Epidermal melanocyte (primary cell): ENCODE results near the gene NAT8L.

Experiments used
- DNase-seq: peaks from one replicate; pipeline ENCODE4 v3.0.0; 2011; ENCODE audit warnings: low spot score; ENCODE audit not compliant: insufficient read length

NAT8L gene

DNA sequence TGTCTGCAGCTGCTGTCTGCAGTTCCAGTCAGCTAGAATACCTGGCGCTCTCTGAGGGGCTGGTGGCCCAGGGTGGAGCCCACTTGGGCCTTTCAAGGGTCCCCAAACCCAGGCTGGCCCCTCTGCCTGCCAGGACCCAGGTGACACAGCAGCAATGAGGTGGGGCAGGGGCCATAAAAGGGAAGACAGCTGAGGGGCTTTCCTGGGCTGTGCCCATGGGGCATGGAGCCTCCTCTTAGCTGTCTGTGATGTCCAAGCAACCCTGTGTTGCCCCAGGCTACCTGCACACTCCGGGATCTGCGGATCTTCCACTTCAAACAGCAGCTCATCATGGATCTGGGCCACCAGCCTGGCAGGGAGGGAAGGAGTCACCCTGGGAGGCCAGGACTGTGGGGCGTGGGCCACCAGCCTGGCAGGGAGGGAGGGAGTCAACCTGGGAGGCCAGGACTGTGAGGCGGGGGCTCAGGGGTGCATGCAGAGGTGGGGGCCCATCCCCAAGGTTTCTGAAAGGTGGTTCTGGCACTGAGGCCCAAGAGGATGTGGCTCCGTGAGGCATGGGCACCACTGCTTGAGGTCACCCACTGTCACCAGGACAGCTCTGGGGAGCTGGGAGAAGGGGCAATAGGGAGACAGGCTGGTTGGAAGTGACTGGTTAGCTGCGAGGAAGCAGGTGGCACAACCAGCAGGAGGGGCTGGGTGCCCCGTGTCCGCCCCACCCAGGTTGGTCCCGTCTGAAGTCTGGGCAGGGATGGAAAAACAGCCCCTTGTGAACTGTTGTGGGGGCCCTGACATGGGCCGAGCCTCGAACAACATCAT is 16.3 kb downstream of the NAT8L start:
- DNase-seq = no peak

DNA sequence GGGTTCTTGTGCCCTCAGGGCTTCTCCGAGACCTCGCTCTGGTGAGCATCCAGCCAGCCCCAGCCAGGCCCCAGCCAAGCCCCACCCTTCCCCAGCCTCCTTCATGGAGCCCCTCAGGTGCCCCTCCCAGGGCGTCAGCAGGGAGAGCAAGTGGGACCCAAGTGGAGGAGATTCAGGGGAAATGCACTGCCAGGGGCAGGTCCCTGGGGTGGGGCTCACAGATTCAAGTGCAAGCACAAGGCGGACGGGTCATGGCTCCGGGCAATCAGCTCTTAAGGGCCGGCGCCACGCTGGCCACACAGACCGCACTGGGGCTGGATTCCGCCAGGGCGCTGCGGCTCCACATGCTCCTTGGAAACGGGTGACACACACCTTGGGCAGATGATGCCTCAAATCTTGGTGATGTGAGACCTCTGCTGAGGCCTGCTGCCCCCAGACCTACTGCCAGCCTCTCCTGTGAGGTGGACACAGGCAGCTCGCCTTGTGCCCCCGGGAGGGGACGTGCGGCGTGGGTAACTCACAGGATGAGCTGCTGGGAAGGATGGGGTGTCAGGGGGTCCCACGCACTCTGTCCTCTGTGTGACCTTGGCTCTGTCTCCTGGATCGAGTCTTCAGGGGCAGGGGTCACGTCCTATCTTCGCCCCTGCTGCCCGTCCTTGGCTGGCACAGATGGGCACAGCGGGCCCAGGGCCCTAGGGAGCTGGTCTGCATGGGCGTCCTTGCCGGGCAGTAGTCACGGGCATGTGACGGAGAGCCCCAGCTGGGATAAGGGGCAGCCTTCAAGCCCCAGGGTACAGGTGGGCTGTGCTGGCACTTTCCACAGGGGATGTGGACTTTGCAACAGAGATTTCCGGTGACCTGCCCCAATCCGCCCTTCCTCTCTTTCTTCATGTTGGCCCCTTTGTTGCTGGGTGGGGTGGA is 17.1 kb downstream of the NAT8L start:
- DNase-seq = no peak

DNA sequence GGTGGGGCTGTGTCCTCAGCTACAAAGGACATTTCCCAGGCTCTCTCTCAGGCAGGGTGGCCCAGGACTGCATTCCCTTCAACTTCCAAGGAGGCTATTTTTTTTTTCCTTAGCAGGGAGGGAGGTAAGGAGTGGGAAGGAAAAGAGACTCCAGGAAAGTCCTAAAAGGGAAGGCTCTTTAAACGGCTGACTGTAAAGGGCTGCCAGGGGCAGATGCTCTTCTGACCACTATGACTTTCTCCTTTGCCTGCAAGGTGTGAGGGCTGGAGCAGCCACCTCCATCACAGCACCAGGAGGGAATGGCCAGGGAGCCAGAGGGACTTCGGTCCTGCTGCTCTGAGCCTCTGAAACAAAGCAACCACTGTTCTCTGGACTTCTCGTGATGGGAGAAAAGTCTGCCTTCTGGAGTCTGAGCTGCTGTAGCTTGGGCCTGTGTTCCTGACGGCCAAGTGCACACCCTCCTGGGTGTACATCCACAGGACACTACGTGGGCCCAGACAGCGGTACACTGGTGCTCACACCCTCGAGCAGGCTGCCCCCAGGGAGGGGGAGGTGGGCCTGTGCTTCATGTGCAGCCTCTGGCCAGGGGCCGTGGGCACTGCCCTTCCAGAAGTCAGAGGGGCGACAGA is 17.9 kb downstream of the NAT8L start:
- DNase-seq = peak; percentile 77

DNA sequence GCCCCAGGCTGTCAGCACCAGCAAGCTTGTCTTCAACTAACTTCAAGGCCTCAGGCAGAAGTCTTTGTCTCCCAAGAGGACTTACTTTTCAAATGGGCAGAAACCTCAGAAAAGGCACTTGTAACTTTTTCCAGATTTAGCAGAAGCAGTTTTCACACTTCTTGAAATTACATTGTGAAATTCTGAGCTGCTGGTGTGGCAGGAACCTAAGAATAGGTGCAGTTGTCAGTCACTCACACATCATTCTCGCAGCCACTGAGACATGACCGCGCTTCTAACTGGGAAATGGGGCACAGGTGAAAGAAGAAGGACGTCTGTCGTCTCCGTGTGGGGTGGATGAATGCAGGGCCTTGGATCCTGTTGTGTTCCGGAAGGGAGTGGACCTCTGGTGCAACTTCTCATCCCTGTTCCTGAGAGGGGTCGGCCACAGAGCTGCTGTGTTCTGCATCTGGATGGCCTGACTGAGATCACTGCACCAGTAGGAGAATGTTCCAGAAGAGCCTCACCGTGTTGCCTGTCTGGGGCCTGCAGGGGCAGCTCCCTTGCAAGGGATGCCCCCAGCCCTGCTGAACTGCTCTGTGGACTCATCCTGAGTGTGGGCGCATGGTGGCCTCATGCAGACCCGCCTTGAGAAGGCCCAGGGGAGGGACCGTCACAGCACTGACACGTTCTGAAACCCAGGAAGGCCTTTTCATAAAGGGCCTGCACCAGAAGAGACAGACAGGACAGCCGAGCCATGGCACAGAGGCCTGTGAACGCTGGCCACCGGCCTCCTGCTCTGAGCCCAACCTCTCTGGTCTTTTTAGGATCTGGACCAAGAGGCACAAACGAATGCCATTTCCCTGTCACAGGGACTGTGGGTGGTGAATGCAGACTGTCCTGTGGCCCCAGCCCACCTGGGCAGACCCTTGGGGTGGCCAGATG is 18.7 kb downstream of the NAT8L start:
- DNase-seq = no peak

DNA sequence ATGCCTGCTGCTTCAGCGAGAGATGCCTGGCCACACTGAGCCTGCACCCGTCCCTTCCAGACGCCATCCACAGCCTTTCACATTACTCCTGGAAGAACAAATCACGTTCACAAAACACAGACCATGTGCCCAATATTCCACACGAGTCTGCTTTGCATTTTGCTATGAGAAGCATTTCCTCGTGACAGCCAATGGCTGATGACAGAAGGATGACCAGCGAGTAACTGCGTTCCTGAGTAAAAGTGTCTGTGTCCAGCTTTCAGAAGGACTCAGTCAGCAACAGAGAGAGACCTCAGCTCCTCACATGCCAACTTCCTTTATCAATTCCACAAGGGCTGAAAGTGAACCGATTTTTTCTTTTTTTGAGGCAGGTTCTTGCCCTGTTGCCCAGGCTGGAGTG is 19.5 kb downstream of the NAT8L start:
- no peak for DNase-seq

DNA sequence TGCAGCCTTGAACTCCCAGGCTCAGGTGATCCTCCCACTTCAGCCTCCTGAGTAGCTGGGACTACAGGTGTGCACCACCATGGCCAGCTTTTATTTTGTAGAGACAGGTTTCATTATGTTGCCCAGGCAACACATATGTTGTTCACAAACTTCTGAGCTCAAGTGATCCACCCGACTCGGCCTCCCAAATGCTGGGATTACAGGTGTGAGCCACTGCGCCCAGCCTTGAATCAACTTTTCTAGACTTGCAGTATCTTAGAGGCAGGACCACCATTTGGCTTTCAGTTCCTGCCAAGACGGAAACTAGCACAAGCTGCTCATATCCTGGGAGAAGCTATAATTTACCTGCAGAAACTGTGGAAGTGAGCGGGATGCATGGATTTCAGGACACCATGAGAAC is 19.9 kb downstream of the NAT8L start:
- no peak for DNase-seq

DNA sequence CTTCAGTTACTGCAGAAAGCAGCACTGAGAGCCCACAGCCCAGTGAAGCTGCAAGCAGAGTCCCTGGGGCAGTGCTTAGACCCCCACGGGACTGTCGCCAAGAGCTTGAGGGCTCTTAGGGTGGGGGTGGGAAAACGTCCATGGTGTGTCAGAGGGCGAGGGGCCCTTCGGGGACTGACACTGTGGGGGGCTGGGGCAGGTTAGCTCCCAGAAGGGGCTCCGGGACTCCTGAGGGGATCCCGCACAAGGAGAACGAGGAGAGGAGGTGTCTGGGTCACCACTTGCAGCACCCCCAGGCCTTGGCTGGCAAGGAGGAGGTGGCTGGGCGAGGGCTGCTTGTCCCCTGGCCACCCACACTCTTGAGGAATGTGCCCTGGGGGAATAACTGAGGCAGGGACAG is 20.8 kb downstream of the NAT8L start:
- DNase-seq = no peak

DNA sequence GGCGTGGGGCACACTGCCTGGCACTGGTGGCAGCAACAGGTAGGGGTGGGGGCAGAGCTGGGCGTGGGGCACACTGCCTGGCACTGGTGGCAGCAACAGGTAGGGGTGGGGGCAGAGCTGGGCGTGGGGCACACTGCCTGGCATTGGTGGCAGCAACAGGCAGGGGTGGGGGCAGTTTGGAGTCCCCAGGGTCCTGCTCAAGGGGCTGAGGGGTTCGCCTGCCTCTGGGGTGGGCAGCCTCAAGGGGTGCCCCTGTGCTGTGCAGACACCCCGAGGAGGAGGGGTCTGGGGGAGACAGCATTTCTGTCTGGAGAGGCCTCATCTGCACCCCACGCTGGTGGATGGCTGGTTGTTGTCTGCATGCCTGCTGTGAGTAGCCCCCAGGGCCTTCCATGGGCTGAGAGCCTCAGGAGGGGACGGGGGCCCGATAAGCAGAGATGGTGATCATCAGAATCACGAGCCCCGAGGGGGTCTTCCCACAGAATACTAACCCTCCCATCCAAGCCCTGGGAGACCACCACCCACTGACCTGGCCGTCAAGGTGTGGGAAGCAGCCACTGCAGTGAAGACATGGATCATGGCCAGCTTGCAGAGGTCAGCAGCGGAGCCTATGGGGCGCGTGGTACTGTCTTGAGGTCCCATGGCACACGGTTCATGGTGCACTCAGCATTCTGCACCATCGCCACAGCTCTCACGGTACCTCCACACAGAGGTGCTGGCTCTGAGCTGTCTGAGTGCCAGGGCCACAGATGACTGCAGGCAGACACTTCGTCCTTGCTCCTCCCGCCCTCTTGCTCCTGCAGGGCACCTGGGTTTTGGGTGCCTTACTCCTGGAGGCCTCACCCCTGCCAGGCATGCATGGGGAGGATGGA is 21.5 kb downstream of the NAT8L start:
- no peak for DNase-seq

DNA sequence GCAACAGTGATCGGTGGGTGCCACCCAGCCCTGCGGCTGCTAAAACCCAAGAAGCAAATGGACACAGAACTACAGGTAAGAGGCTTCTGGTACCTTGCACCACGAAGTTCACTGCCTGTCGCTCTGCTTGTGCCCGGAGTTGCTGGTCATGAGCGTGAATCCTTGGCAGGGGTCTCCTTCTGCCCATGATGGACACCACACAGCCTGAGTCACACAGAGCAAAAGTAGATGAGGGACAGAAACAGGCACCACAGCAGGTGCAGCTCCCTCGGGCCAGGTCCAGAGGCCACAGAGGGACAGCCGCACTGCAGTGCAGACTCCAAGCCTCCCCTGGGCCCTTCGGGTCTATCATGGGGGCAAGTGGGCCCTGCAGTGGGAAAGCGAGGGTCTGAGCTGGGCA is 22.4 kb downstream of the NAT8L start:
- no peak for DNase-seq

DNA sequence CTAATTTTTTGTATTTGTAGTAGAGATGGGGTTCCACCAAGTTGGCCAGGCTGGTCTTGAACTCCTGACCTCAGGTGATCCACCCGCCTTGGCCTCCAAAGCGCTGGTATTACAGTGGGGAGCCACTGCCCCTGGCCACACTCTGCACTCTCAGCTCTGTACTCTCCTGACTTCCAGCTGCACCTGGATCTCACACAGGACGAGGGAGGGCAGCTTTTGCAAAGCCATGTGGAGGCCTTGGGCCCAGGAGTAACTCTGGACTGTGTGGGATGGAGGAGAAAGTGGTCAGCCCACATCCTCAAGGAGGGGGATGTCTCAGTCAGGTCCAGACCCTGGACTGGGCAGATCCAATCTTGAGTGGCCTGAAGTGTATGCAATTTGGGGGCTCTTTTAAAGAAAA is 23.0 kb downstream of the NAT8L start:
- DNase-seq = no peak

DNA sequence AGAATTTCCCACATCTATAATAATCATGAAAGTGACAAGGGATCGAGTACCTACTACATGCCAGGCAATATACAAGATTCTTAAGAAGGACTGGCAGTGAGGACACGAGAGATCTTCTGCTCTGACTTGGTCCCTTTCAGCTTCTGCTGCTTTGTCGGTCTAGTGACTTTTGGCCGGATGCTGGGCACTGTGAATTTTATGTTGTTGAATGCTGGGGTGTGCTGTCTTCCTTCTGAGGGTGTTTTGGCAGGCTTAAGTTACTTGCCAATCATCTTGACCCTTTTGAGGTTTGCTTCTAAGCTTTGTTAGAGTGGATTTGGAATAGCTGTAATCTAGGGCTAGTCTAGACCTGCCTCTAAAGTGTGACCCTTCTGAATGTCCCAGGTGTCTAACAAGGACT is 23.5 kb downstream of the NAT8L start:
- DNase-seq = no peak

DNA sequence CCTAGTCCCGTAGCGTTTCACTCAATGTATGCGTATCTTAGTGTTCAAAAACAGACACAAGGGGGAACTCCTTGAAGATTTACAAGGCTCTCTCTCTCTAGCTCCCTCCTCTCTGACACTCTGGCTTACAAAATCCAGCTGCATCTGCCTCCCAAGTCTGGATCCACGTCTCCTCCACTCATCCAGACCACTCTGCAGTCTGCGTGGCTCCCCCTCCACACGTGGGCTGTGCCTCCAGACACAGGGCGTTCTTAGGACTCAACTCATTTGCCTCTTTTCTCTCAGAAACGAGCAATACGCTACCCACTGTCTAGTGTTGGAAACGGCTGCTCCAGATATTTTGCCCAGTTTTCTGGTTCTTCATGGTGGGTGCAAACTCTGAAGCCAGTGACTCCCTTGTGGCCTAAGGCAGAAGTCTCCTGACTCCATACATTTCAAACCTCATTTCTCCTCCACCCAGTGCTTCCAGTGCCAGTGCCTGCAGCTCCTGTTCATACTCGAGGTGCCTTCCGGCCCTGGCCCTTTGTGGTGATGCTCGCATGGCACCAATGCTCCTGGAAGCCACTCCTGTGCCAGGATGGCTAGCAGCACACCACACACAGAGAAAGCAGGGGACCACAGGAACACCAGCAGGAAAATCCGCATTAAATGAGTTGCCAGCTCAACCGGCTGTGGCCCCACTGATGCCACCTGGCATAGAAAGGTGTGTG is 24.1 kb downstream of the NAT8L start:
- DNase-seq = no peak

DNA sequence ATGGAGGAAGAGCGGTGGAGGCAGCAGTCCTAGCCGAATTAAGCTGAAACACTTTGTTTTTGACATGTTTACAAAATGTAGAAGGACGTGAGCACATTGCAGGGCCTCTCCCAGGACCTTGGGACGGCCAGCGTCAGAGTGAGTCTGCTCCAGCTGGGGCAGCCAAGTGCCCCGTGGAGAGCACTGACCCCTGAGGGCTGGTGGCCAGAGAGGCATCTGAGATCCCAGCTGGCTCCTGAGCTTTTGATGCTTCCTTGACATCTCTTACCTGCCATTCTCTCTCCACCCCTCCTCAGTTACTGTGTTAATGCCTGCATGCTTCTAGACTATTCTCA is 24.7 kb downstream of the NAT8L start:
- no peak for DNase-seq

DNA sequence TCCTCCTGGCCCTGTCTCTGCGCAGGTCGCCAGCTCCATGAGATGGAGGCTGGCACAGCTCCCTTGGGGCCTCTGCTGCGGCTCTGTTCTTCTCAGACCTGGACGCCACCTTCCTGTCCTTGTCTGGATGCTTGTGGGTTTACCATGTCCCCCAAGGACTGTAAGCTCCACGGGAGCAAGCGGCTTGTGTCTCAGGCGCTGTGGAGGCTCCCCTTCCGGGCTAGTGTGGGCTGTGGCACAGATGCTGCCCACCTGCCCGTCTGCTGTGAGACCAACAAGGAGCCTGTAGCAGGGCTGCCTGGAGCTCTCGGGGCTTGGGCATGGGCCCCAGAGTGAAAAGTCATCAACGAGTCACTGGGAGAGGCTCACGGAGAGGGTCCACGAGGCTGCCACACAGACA is 25.2 kb downstream of the NAT8L start:
- DNase-seq = no peak

DNA sequence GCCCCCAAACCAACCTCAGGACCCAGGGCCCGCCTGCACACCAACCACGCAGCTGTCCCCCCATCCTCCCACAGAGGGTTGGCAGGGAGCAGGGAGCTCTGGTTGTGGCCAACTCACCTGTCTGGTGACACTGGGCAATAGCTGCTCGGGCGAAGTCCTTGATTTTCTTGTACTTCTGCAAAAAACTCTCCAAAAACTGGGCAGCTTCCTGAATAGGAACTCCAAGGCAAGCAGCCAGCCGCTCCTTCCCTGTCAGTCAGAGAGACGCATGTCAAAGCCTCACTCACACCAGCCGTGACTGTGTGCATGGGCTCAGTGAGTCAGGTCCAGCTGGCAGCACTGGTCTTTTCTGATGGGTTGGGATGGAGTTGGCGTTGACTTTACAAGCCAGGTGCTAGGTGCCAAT is 26.4 kb downstream of the NAT8L start:
- no peak for DNase-seq

DNA sequence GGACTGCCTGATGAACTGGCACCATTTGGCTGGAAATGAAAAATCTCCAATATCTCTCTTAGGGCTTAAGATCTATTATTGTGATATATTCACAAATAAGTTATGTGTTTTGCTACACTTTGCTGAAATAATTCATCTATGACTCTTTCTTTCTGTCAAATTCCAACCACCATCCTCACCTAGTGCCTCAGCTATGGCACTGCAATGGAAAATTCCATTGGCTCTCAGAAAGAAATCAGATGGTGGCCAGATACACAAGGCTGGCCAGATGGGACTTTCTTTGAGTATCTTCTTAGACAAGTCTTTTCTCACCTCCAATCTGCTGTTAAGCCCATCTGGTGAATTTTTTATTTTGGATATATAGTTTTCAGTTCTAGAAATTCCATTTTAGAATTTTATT is 28.0 kb downstream of the NAT8L start:
- no peak for DNase-seq

DNA sequence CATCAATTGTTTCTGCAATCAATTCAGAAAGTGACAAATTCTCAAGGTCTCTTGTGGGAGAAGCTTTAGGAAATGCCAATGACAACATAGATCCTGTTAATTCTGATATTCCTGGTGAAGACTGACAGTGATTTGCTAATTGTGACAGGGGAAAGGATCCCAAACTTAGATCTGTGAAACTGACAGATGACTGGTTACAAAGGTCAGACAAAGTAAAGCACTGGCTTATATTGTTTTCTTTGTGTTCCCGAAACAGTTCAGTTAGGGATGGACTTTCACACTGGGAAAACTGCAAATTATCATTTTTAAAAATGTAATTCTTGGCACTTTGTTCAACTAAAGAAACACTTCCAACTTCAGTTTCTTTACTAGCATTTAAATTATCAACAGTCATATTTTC is 30.1 kb downstream of the NAT8L start:
- DNase-seq = no peak

DNA sequence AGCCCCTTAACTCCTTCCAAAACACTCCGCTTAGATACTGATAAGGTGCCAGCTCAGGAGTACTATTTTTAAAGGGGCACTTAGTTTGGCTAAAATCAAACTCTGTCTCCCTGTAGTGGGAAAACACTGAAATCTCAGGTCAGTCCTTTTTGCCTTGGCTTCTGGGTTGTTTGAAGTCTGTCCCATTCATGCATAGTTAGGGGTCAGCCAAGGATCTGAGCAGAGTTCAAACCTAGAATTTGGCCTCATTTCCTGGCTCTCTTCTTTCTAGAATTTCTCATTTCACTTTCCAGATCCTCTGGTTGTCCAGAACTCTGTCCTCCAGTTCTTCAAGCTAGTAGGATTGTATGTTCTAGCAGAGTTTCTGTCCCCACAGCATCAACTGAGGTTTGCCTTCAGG is 31.5 kb downstream of the NAT8L start:
- no peak for DNase-seq

DNA sequence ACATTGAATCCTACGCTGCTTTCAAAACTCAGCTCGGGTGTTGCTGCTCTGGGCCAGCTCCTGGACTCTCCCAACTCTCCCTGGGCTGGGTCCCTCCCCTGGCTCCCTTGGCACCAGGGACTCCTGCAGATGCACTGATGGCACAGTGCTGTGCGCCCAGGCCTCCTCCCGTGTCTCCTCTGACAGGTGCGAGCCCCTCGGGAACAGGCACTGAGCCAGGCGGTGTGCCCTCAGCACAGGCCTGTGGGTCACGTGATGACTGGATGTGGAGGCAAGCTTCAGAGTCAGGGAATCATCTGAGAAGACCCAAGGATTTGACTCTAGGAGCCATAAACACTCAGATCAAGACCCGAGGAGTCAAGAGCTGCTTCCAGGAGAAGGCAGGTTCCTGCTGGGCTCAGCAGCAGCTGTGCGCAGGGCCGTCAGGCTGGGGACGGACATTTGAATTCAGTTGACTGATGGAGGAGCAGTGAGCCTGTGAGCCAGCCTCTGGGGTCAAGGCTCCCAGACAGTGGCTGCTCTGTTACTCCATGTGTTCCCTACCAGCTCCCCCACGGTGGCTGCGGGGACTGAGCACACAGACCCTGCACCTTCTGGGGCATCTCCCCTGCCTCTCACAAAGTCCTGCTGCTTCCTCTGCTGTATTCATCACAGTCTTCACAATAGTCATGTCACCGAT is 33.0 kb downstream of the NAT8L start:
- no peak for DNase-seq
